Lower leg skin (tissue), 4 donors: ENCODE measurements around the gene OSBPL3. TPM values are rescaled to one million over a fixed set of nuclear protein-coding genes. Genes with fewer than 3 reads are reported as not detected.

Experiments used
- DNase-seq, 2 donors: peaks; one replicate each; pipeline ENCODE4 v3.0.0-alpha.2; 2019; ENCODE audit warnings: low spot score in 2 of 2
- H3K4me3 ChIP-seq: fragments of 200-600 bp; sonication (generic); 2 replicates; pipeline ENCODE4 v1.5.1; 2017; ENCODE audit warnings: mild to moderate bottlenecking, low read depth; ENCODE audit not compliant: poor library complexity, severe bottlenecking
- POLR2A ChIP-seq, 2 donors: fragments of 450-650 bp; IDR thresholded peaks; one replicate each; pipeline ENCODE4 v1.6.1; 2016 to 2017; ENCODE audit warnings: antibody characterized with exemption in 2 of 2, mild to moderate bottlenecking in 1 of 2, moderate library complexity in 1 of 2
- WGBS, 2 donors: methylation state at CpG; one replicate each; pipeline ENCODE4 v1.1.5; 2018; 5-methylcytosine and 5-hydroxymethylcytosine counted together
- intact Hi-C: fragments of 100-400 bp; cut with DNase I; formaldehyde crosslinking; loops from one replicate; pipeline ENCODE4 v1.15.0; 2023; ENCODE audit warnings: low total_unique reads
- total RNA-seq, 4 donors: library from RNA; depleted of rRNA; stranded (reverse); fragments of >200 nt; gene quantifications; one replicate each; pipeline ENCODE4 v1.1.0, GENCODE V29; 2016
- TF ChIP-seq, protein P1 (sequence below), 3 donors: fragments of 450-650 bp; IDR thresholded peaks; one replicate each; pipeline ENCODE4 v1.5.1; 2016; ENCODE audit warnings: antibody characterized with exemption in 3 of 3, mild to moderate bottlenecking in 3 of 3, moderate library complexity in 2 of 3

Gene OSBPL3
- total RNA-seq, 4 donors from 2014 or later = 21.9 to 40.3 (median 23.7) TPM

DNA sequence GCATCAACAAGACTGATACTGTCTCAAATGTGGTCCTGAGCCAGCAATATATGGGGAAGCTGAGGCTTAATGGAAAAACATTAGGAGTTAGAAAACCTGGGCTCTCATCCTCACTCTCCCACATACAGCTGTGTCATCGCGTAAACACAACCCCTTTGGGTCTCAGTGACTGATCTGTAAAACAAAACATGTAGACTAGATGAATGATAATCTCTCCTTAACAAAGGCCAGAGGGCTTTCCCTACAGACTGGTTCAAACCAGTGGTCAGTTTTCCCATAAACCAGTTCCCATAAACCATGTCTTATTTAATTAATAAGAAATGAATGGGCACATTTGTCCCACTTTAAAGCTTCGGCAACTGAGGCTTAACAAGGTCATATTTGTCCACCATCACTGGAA, 48.1 kb downstream of the OSBPL3 start:
- TF ChIP-seq, protein P1, sequence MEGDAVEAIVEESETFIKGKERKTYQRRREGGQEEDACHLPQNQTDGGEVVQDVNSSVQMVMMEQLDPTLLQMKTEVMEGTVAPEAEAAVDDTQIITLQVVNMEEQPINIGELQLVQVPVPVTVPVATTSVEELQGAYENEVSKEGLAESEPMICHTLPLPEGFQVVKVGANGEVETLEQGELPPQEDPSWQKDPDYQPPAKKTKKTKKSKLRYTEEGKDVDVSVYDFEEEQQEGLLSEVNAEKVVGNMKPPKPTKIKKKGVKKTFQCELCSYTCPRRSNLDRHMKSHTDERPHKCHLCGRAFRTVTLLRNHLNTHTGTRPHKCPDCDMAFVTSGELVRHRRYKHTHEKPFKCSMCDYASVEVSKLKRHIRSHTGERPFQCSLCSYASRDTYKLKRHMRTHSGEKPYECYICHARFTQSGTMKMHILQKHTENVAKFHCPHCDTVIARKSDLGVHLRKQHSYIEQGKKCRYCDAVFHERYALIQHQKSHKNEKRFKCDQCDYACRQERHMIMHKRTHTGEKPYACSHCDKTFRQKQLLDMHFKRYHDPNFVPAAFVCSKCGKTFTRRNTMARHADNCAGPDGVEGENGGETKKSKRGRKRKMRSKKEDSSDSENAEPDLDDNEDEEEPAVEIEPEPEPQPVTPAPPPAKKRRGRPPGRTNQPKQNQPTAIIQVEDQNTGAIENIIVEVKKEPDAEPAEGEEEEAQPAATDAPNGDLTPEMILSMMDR (IDR thresholded peaks at IDR 0.05) = no peak
- no peak for TF ChIP-seq POLR2A (IDR thresholded peaks at IDR 0.05)

DNA sequence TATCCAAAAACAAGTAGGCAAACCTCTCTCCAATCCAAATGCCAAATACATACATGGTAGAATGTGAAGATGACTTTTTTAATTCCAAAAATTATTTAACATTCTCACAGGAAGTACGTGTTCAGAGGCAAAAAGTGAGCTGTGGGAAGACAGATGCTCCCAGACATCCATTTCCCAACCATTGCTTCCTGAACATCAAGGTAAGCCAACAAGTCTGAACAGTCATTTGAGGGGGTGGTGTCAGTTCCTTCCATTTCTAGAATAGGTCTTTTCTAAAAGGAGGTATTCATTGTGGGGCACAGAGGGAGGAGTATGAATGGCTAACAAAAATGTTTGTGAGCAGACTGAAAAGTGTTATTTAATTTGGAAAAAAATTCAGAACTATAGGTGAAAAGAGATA, 49.1 kb downstream of the OSBPL3 start:
- WGBS, 2 donors = 80 to 85% methylated on average over 1 of the region's 1 CpG
- DNase-seq = no peak
- no peak overlapping the region for H3K4me3 ChIP-seq
- intact Hi-C loops = no loop called here
- TF ChIP-seq, protein P1 (IDR thresholded peaks at IDR 0.05) = no peak
- no peak for TF ChIP-seq POLR2A (IDR thresholded peaks at IDR 0.05)

More for the DNA sequence above, 48.1 kb downstream of the OSBPL3 start:
- 91 to 97% methylated on average over 3 of the region's 3 CpGs for WGBS, 2 donors
- no peak overlapping the region for H3K4me3 ChIP-seq
- intact Hi-C loops = no loop called here
- DNase-seq = no peak

DNA sequence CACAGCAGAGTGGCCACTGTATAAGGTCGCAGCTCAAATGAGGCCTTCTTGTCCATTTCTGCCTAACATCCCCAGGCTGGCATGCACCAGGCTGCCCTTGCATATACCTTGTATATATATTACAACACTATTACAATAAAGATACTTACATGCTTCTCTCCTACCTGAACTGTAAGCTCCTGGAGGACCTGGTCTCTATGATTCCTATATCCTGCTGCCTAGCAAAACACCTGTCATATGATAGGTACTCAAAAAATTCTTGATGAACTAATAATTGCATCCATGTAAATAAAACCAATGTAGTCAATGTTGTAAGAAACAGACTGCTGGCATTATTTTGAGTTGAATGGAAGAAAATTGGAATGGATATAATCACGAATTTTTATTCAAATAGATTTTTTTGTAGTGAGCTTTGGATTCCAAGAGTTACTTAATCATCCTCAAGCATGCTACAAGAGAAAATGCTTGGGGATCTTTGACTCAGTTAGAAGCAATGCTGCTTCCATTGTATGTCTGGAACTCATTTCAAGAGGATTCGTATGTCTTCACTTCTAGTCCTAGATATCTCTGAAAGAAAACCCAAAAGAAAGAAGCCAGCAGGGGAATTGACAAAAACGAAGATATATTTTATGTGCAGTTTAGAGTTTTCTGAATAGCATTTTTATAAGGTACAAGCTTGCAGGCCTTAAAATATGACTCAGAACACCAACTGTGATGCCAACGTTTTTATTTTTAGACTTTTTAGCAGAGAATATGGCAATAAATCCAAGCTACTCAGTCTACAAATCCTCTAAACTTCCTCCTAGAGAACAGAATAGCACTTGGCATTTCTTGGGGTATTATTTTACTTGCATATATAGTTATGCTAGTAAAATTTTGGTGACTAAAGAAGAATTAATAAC, 53.1 kb downstream of the OSBPL3 start:
- no peak for TF ChIP-seq POLR2A (IDR thresholded peaks at IDR 0.05)
- TF ChIP-seq, protein P1 (IDR thresholded peaks at IDR 0.05) = no peak
- no peak for DNase-seq
- no peak overlapping the region for H3K4me3 ChIP-seq
- intact Hi-C loops = no loop called here
- 38 to 46% methylated on average over 5 of the region's 5 CpGs for WGBS, 2 donors

DNA sequence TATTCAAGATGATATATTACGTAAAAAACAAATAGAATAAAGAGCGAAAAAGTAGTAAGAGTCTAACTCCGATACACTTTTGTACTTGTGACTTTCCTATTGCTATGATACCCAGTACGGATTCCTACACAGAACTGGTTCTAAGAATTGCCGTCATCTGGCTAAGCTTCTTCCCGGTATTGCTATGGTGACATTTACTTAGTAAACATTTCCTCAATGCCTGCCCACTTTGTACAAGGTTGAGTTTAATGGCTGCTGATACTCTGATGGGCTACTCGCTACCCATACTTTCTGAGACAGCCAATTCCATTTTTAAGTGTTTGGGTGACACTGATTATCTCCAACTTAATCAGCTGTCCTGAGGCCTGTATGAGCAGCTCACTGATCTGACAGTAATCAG, 55.6 kb downstream of the OSBPL3 start:
- no peak overlapping the region for H3K4me3 ChIP-seq
- intact Hi-C loops = no loop called here
- DNase-seq = no peak
- TF ChIP-seq, protein P1 (IDR thresholded peaks at IDR 0.05) = no peak
- no peak for TF ChIP-seq POLR2A (IDR thresholded peaks at IDR 0.05)
- 72 to 92% methylated on average over 7 of the region's 7 CpGs for WGBS, 2 donors

DNA sequence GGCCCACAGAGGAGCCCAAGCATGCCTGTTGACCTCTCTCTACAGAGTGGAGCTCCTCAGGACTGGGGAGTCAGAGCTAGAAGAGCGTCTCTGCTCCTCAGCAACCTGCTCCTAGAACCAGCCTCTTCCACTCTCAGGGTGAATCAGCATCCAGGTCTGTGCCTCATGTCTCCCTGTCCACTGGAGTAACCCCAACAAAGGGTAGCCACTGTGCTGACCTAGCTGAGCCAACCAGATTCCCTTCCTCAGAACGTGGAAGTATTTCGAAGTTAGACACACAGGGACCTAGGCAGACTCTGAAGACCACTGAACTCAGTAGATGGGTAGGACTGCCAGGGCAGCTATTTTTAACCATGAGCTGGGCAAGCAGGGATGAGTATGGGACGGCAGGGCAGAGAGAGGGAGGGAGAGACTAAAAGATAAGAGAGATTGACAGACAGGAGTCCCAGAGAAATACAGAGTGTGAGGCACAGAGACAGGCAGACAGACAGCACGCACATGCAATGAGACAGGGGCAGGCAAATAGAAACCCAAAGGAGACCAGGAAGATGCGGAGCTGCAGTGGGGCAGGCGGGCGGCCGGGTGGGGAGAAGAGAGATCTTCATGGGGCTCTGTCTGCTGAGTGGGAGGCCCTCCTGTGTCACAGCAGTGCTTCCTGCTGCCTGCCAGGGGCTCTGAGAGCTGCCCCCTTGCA, 56.7 kb downstream of the OSBPL3 start:
- 89 to 92% methylated on average over 9 of the region's 9 CpGs for WGBS, 2 donors
- no peak for DNase-seq
- no peak overlapping the region for H3K4me3 ChIP-seq
- intact Hi-C loops = no loop called here
- no peak for TF ChIP-seq POLR2A (IDR thresholded peaks at IDR 0.05)
- TF ChIP-seq, protein P1 (IDR thresholded peaks at IDR 0.05) = no peak
